ENCODE results near the gene IFIT1. TPM values are rescaled to one million over a fixed set of nuclear protein-coding genes. Genes with fewer than 3 reads are reported as not detected.
"Not testable (repeated sequence)": the region's sequence is repeated elsewhere in the genome, so short reads cannot be mapped to it uniquely, and the experiment has no call there.

IFIT1 gene
- total RNA-seq, 4 donors from 2014 or later = 0.72 to 6.2 (median 4.7) TPM

DNA sequence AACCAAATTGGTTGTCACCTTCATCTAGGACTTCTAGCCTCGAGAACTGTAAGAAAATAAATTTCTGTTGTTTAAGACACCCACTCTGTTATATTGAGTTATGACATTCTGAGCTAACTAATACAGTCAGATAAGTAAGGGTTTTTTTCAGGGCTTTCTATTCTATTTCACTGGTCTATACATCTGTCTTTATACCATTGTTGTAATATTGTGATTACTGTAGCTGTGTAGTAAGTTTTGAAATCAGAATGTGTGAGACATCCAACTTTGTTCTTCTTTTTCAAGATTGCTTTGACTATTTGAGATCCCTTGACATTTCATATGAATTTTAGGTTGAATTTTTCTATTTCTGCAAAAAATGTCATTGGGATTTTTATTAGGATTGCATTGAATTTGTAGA, 7.5 kb downstream of the IFIT1 start:
- no peak overlapping the region for H3K4me3 ChIP-seq (ENCODE audit: low read depth, poor library complexity, severe bottlenecking)
- intact Hi-C loops (cut with DNase I; ENCODE audit: low total_unique reads) = no loop called here
- no peak for DNase-seq (ENCODE audit: low spot score in 2 of 2)
- TF ChIP-seq, protein P1, sequence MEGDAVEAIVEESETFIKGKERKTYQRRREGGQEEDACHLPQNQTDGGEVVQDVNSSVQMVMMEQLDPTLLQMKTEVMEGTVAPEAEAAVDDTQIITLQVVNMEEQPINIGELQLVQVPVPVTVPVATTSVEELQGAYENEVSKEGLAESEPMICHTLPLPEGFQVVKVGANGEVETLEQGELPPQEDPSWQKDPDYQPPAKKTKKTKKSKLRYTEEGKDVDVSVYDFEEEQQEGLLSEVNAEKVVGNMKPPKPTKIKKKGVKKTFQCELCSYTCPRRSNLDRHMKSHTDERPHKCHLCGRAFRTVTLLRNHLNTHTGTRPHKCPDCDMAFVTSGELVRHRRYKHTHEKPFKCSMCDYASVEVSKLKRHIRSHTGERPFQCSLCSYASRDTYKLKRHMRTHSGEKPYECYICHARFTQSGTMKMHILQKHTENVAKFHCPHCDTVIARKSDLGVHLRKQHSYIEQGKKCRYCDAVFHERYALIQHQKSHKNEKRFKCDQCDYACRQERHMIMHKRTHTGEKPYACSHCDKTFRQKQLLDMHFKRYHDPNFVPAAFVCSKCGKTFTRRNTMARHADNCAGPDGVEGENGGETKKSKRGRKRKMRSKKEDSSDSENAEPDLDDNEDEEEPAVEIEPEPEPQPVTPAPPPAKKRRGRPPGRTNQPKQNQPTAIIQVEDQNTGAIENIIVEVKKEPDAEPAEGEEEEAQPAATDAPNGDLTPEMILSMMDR (IDR thresholded peaks at IDR 0.05) = no peak
- TF ChIP-seq POLR2A (IDR thresholded peaks at IDR 0.05) = no peak
- 89 to 94% methylated on average over 1 of the region's 1 CpG for WGBS, 2 donors

DNA sequence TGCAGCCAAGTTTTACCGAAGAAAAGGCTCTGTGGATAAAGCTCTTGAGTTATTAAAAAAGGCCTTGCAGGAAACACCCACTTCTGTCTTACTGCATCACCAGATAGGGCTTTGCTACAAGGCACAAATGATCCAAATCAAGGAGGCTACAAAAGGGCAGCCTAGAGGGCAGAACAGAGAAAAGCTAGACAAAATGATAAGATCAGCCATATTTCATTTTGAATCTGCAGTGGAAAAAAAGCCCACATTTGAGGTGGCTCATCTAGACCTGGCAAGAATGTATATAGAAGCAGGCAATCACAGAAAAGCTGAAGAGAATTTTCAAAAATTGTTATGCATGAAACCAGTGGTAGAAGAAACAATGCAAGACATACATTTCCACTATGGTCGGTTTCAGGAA, 10.6 kb downstream of the IFIT1 start:
- no peak for DNase-seq (ENCODE audit: low spot score in 2 of 2)
- WGBS, 2 donors = 85 to 86% methylated on average over 2 of the region's 2 CpGs
- intact Hi-C loops (cut with DNase I; ENCODE audit: low total_unique reads) = no loop called here

DNA sequence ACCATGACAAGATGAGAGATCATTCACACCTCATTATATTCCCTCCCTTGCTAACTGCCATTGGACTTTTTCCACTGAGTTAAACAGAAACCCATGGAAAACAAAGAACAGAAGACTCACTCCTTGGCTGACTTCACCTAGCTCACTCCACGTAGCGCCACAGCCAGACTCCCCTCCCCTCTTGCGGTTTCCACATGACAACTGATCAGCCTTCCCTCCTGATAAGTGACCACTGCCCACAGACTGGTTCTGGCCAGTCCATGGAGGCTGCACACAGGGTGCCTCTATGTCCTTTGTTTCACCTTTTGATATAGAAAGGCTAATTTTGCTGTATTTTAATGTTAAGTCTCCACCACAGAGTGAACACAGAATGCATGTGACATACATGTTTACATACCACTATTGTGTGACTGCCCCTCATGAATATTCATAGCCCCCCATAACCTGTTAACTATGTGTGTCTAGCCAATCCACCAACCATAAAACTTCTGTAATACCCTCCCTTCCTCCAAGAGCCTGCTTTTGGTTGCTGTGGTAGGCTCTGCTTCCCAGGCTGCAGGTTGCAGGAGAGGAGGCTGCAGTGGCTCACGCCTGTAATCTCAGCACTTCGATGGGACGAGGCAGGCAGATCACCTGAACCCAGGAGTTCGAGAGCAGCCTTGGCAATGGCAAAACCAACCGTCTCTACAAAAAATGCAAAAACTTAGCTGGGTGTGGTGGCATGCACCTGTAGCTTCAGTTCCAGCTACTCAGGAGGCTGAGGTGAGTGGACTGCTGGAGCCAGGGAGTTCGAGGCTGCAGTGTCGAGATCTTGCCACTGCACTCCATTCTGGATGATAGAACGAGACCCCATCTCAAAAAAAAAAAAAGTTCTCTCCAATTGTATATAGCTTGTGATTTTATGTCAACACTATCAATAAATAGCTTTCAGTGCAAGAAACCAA, 12.0 kb downstream of the IFIT1 start:
- no peak overlapping the region for H3K4me3 ChIP-seq (ENCODE audit: low read depth, poor library complexity, severe bottlenecking)
- 90 to 92% methylated on average over 11 of the region's 11 CpGs for WGBS, 2 donors
- DNase-seq (ENCODE audit: low spot score in 2 of 2) = no peak
- intact Hi-C loops (cut with DNase I; ENCODE audit: low total_unique reads) = no loop called here
- TF ChIP-seq, protein P1 (IDR thresholded peaks at IDR 0.05) = no peak
- no peak for TF ChIP-seq POLR2A (IDR thresholded peaks at IDR 0.05)

More for the DNA sequence above, 10.6 kb downstream of the IFIT1 start:
- H3K4me3 ChIP-seq (ENCODE audit: low read depth, poor library complexity, severe bottlenecking) = no peak overlapping the region
- TF ChIP-seq POLR2A (IDR thresholded peaks at IDR 0.05) = no peak
- TF ChIP-seq, protein P1 (IDR thresholded peaks at IDR 0.05) = no peak

DNA sequence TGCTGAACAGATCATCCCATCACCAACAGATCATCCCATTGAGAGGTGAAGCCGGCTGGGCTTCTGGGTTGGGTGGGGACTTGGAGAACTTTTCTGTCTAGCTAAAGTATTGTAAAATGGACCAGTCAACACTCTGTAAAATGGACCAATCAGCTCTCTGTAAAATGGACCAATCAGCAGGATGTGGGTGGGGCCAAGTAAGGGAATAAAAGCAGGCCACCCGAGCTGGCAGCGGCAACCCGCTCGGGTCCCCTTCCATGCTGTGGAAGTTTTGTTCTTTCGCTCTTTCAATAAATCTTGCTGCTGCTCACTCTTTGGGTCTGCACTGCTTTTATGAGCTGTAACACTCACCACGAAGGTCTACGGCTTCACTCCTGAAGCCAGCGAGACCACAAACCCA, 13.8 kb downstream of the IFIT1 start:
- H3K4me3 ChIP-seq (ENCODE audit: low read depth, poor library complexity, severe bottlenecking); DNase-seq (ENCODE audit: low spot score in 2 of 2); intact Hi-C loops (cut with DNase I; ENCODE audit: low total_unique reads): not testable (repeated sequence)
- WGBS, 2 donors = 94 to 97% methylated on average over 9 of the region's 9 CpGs

DNA sequence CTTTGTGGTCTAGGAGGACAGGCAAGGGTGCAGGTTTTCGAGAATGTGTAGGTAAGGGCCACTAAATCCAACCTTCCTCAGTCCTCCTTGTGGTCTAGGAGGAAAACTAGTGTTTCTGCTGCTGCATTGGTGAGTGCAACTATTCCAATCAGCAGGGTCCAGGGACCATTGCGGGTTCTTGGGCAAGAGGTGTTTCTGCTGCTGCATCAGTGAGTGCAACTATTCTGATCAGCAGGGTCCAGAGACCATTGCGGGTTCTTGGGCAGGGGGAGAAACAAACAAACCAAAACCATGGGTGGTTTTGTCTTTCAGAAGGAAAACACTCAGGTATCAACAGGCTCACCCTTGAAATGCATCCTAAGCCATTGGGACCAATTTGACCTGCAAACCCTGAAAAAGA, 15.4 kb downstream of the IFIT1 start:
- intact Hi-C loops (cut with DNase I; ENCODE audit: low total_unique reads); DNase-seq (ENCODE audit: low spot score in 2 of 2); H3K4me3 ChIP-seq (ENCODE audit: low read depth, poor library complexity, severe bottlenecking): not testable (repeated sequence)
- WGBS, 2 donors = 98 to 100% methylated on average over 3 of the region's 3 CpGs

DNA sequence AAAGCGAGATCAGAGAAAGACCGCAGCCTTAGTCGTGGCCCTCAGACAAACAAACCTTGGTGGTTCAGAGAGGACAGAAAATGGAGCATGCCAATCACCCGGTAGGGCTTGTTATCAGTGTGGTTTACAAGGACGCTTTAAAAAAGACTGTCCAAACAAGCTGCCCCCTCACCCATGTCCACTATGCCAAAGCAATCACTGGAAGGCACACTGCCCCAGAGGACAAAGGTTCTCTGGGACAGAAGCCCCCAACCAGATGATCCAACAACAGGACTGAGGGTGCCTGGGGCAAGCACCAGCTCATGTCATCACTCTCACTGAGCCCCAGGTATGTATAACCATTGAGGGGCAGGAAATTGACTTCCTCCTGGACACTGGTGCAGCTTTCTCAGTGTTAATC, 16.9 kb downstream of the IFIT1 start:
- 96 to 99% methylated on average over 5 of the region's 5 CpGs for whole genome bisulfite sequencing, 2 donors
- H3K4me3 ChIP-seq (ENCODE audit: low read depth, poor library complexity, severe bottlenecking); DNase-seq (ENCODE audit: low spot score in 2 of 2); intact Hi-C loops (cut with DNase I; ENCODE audit: low total_unique reads): not testable (repeated sequence)

DNA sequence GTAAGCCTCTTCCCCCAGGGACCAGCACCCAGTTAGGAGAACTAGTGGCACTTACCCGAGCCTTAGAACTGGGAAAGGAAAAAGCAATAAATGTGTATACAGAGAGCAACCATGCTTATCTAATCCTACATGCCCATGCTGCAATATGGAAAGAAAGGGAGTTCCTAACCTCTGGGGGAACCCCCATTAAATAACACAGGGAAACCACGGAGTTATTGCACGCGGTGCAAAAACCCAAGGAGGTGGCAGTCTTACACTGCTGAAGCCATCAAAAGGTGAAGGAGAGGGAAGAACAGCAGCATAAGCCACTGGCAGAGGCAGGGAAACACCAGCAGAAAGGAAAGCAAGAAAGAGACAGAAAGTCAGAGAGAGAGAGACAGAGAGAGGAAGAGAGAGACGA, 18.1 kb downstream of the IFIT1 start:
- 75 to 88% methylated on average over 5 of the region's 5 CpGs for WGBS, 2 donors
- H3K4me3 ChIP-seq (ENCODE audit: low read depth, poor library complexity, severe bottlenecking); intact Hi-C loops (cut with DNase I; ENCODE audit: low total_unique reads); DNase-seq (ENCODE audit: low spot score in 2 of 2): not testable (repeated sequence)

DNA sequence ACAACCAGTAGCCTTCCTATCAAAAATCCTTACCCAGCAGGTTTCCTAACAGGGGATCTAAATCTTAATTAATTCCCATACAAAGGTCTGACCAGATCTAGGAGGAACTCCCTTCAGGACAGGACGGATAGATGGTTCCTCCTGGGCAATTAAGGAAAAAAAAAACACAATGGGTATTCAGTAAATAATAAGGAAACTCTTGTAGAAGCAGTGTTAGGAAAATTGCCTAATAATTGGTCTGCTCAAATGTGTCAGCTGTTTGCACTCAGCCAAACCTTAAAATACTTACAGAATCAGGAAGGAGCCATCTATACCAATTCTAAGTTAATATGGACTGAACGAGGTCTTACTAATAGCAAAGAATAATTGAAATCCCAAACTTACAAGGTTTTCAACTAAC, 18.7 kb downstream of the IFIT1 start:
- WGBS, 2 donors = 73 to 78% methylated on average over 2 of the region's 2 CpGs
- DNase-seq (ENCODE audit: low spot score in 2 of 2); H3K4me3 ChIP-seq (ENCODE audit: low read depth, poor library complexity, severe bottlenecking); intact Hi-C loops (cut with DNase I; ENCODE audit: low total_unique reads): not testable (repeated sequence)

DNA sequence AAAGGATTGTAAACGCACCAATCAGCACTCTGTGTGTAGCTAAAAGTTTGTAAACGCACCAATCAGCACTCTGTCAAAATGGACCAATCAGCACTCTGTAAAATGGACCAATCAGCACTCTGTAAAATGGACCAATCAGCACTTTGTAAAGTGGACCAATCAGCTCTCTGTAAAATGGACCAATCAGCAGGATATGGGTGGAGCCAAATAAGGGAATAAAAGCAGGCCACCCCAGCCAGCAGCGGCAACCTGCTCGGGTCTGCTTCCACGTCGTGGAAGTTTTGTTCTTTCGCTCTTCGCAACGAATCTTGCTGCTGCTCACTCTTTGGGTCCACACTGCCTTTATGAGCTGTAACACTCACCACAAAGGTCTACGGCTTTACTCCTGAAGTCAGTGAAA, 19.9 kb downstream of the IFIT1 start:
- DNase-seq (ENCODE audit: low spot score in 2 of 2); intact Hi-C loops (cut with DNase I; ENCODE audit: low total_unique reads); H3K4me3 ChIP-seq (ENCODE audit: low read depth, poor library complexity, severe bottlenecking): not testable (repeated sequence)
- WGBS, 2 donors = 84 to 90% methylated on average over 10 of the region's 10 CpGs

Data from lower leg skin (tissue), 4 donors.